Heart right ventricle (tissue), 16 donors: Measurements from ENCODE around the gene RBMX. TPM values are rescaled to one million over a fixed set of nuclear protein-coding genes. Genes with fewer than 3 reads are reported as not detected.
A peak's percentile ranks its signal among the peaks of the same experiment; 100 is the strongest.
"Not testable (repeated sequence)": the region's sequence is repeated elsewhere in the genome, so short reads cannot be mapped to it uniquely, and the experiment has no call there.

Experiments used
- ATAC-seq, 8 donors: fragments of 200-7000 bp; cut with Tn5 transposase; one replicate each; pipeline ENCODE4 v1.9.1; 2020; ENCODE audit warnings: mild to moderate bottlenecking in 8 of 8, moderate library complexity in 8 of 8, moderate number of reproducible peaks in 1 of 8
- DNase-seq, 2 donors: peaks; one replicate each; pipeline ENCODE4 v3.0.0-alpha.2; 2020
- H3K27ac ChIP-seq, 10 donors: fragments of 200-600 bp; sonication (generic) in 2 of 10; one replicate each; pipeline versions ENCODE4 v1.5.0 to v1.8.0; 2020 to 2022; ENCODE audit warnings: mild to moderate bottlenecking in 3 of 10
- H3K27me3 ChIP-seq, 7 donors: fragments of 200-600 bp; one replicate each; pipeline ENCODE4 v1.8.0; 2021 to 2022; ENCODE audit warnings: mild to moderate bottlenecking in 2 of 7
- H3K36me3 ChIP-seq, 9 donors: fragments of 200-600 bp; sonication (generic) in 1 of 9; one replicate each; pipeline versions ENCODE4 v1.5.0 to v1.8.0; 2020 to 2022; ENCODE audit warnings: mild to moderate bottlenecking in 2 of 9
- H3K4me1 ChIP-seq, 9 donors: fragments of 200-600 bp; sonication (generic) in 1 of 9; one replicate each; pipeline versions ENCODE4 v1.5.0 to v1.8.0; 2020 to 2022; ENCODE audit warnings: mild to moderate bottlenecking in 4 of 9
- H3K4me3 ChIP-seq, 10 donors: fragments of 200-600 bp; sonication (generic) in 2 of 10; one replicate each; pipeline versions ENCODE4 v1.5.0 to v1.8.0; 2020 to 2022; ENCODE audit warnings: mild to moderate bottlenecking in 7 of 10, moderate library complexity in 2 of 10
- H3K9me3 ChIP-seq, 11 donors: fragments of 200-600 bp in 10 of 11; sonication (generic) in 2 of 11; one replicate each; pipeline versions ENCODE4 v1.5.0 to v1.8.0; 2013 to 2022; ENCODE audit warnings: mild to moderate bottlenecking in 2 of 11, control low read depth in 1 of 11, moderate library complexity in 1 of 11
- WGBS, 2 donors: extraction: QIAGEN DNeasy Blood & Tissue Kit; methylation state at CpG; one replicate each; pipeline ENCODE4 v1.1.7; 2013; ENCODE audit warnings: inconsistent platforms in 1 of 2; 5-methylcytosine and 5-hydroxymethylcytosine counted together
- intact Hi-C, 10 donors: fragments of 100-400 bp; cut with DNase I; formaldehyde crosslinking; loops; one replicate each; pipeline versions ENCODE4 v1.11.1 to v1.14.2; 2022
- polyA plus RNA-seq, 2 donors: library from polyadenylated mRNA; stranded (reverse); fragments of 200-250 nt; gene quantifications; one replicate each; pipeline ENCODE4 v1.2.3, GENCODE V29; 2013
- total RNA-seq, 10 donors: library from RNA; stranded (reverse); fragmentation: NEBNext Ultra II Directional in 3 of 10; extraction: Animal tissue kit (Norgen Biotek cat#: 25700) in 3 of 10; gene quantifications; one replicate each; pipeline versions ENCODE4 v1.2.1 to v1.2.4, GENCODE V29; 2021 to 2023
- TF ChIP-seq, protein P1 (sequence below), 9 donors: fragments of 200-600 bp; sonication (generic) in 2 of 9; IDR thresholded peaks; one replicate each; pipeline versions ENCODE4 v1.5.0 to v1.8.0; 2021 to 2022; ENCODE audit warnings: antibody characterized with exemption in 9 of 9, mild to moderate bottlenecking in 5 of 9, moderate library complexity in 1 of 9
- donor health status: Arrhythmogenic right ventricular cardiomyopathy.
- donor health status: ischemic (EF 13 %, LVEDD 7.1; RV severe dilation, severe dysfunction).
- donor health status: healthy with polysubstance abuse.
- donor health status: DM: no; HTN: yes; CAD: no.
- donor health status: DM: no; HTN: no; CAD: no.
- donor health status: ischemic (EF 25% LVEDD 6.9; RV normal size, moderate dysfunction).
- donor health status: ischemic (EF 25% LVEDD 5.7; RV mildly dilated, moderate dysfunction).
- donor health status: healthy.
- donor health status: DM: yes; HTN: yes; CAD: no.
- donor health status: Ischemic cardiomyopathy.
- donor health status: ischemic (EF 35%, LVEDD 5.7; RV mildly dilated, moderate dysfunction).
- donor health status: nonischemic (EF 11% LVEDD 7.7; RV severe dilation, severe dysfunction).
- donor health status: DM: yes; HTN: yes; CAD: no.
- donor health status: PGD.
- donor health status: ischemic (EF 29% LVEDD 5.4; RV normal size, mild dysfunction).
- donor health status: nonischemic (EF 23%, LVEDD 6.1; RV moderate dilation, normal function).

RBMX gene
- total and polyA plus RNA-seq, 12 donors: 45.0 to 107 (median 89.6) TPM

DNA sequence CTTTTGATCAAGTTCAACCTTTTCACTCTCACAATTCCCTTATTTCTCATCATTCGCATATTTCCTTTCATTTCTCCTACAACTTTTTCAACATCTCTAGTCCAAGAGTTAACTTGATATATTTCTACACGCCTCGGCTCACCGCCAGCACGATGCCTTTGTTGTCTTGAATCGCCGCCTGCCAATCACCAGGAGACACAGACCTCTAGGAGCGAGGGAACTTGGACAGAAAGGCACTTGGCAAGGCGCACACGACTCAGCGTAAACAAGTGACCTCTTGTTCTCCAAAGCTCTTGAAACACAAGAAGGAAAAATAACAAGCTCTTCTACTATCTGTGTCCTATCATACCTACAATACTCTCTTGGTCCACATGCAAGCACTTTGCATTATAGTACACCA, 27.1 kb upstream of the RBMX start:
- no peaks in the 10 kb centered on the region for H3K27me3 ChIP-seq
- ATAC-seq (no peak), DNase-seq (peak in 1 of 2 donors; percentile 22)
- peaks cover 0 to 5% (median 0%) of the 10 kb centered on the region in 11 donors for H3K9me3 ChIP-seq
- 60 to 66% methylated on average over 11 of the region's 11 CpGs for WGBS, 2 donors
- H3K27ac ChIP-seq: no peak overlapping the region
- intact Hi-C loops: no loop called here
- H3K4me3 ChIP-seq: no peak overlapping the region
- H3K36me3 ChIP-seq: no peaks in the 10 kb centered on the region
- TF ChIP-seq, protein P1, sequence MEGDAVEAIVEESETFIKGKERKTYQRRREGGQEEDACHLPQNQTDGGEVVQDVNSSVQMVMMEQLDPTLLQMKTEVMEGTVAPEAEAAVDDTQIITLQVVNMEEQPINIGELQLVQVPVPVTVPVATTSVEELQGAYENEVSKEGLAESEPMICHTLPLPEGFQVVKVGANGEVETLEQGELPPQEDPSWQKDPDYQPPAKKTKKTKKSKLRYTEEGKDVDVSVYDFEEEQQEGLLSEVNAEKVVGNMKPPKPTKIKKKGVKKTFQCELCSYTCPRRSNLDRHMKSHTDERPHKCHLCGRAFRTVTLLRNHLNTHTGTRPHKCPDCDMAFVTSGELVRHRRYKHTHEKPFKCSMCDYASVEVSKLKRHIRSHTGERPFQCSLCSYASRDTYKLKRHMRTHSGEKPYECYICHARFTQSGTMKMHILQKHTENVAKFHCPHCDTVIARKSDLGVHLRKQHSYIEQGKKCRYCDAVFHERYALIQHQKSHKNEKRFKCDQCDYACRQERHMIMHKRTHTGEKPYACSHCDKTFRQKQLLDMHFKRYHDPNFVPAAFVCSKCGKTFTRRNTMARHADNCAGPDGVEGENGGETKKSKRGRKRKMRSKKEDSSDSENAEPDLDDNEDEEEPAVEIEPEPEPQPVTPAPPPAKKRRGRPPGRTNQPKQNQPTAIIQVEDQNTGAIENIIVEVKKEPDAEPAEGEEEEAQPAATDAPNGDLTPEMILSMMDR (IDR thresholded peaks at IDR 0.05): no peak
- H3K4me1 ChIP-seq: peaks cover 0 to 15% (median 0%) of the 10 kb centered on the region in 9 donors

DNA sequence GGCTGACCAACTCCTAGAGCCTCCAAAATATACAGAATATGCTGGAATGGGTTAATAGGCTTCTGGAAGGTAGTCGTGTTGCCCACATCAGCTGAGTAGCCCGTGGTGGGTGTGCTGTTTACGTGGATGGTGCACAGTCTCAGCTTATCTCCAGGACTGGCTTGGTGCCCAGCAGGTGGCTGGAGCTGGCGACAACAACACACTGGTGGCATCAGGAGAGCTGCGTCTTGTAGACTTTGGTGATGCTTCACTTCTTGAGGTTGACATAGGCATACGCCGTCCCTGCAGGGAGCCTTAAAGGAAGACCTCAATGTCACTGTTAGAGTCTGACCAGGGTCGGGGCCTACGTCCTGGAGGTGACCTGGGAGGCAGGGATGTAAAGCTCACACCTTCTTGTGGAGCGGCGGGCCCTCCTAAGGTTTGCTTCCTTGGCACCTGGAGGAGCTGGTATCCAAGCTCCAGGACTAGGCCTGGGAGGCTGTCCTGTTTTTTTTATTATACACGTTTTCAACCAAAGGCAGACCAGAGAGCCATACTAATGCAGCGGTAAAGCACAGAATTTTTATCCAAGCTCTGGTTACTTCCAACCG, 26.5 kb upstream of the RBMX start:
- ATAC-seq (no peak), DNase-seq (no peak)
- Histone ChIP-seq H3K9me3 (peaks cover 0 to 5% (median 0%) of the 10 kb centered on the region in 11 donors), H3K27me3 (no peaks in the 10 kb centered on the region), H3K27ac (no peak overlapping the region), H3K4me3 (no peak overlapping the region), H3K36me3 (no peaks in the 10 kb centered on the region), H3K4me1 (peaks cover 0 to 15% (median 0%) of the 10 kb centered on the region in 9 donors)
- TF ChIP-seq, protein P1 (IDR thresholded peaks at IDR 0.05): no peak
- WGBS, 2 donors: 68 to 81% methylated on average over 11 to 14 of the region's 14 CpGs
- intact Hi-C loops: no loop called here

GRCh38 chrX:136904067-136904466, 23.5 kb upstream of the RBMX start:
- ATAC-seq, H3K27ac ChIP-seq, intact Hi-C loops, H3K4me3 ChIP-seq, H3K36me3 ChIP-seq, DNase-seq, H3K9me3 ChIP-seq, H3K27me3 ChIP-seq, H3K4me1 ChIP-seq: not testable (repeated sequence)
- 69 to 96% methylated on average over 4 of the region's 4 CpGs for WGBS, 2 donors

- ATAC-seq, H3K9me3 ChIP-seq, H3K27ac ChIP-seq, H3K4me3 ChIP-seq, H3K36me3 ChIP-seq, H3K4me1 ChIP-seq, H3K27me3 ChIP-seq, intact Hi-C loops, DNase-seq: not testable (repeated sequence)
- WGBS, 2 donors: 87 to 98% methylated on average over 9 to 10 of the region's 10 CpGs
Observed at GRCh38 chrX:136900071-136900470, 19.5 kb upstream of the RBMX start.

DNA sequence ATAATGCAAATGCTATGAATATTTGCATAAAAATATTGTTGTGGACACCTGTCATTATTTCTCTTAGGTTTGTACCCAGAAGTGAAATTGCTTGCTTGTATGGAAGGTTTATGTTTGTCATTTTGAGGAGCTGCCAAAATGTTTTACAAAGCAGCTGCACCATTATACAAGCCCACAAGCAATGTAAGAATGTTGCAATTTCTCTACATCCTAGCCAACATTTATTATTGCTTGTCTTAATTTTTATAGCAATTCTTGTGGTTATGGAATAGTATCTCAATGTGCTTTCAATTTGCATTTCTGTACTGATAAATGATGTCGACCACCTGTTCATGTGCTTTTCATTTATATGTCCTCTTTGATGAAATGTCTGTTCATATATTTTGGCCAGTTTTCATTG, 18.7 kb upstream of the RBMX start:
- intact Hi-C loops: no loop called here
- TF ChIP-seq, protein P1 (IDR thresholded peaks at IDR 0.05): no peak

DNA sequence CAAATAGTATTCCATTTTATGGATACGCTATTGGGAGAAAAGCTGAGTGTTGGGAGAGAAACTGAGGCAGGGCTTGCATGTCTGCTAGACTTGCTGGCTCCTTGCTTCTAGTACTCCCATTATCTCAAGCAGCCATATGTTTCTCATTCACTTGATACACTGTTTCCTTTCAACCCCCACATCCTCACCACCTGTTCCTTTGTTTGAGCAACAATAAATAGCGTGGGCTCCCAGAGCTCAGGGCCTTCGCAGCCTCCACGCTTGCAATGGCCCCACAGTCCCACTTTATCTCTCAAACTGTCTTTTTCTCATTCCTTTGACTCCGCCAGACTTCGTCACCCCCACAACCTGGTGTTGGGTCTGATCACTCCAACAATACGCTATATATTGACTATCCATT, 18.2 kb upstream of the RBMX start:
- ATAC-seq, intact Hi-C loops, H3K9me3 ChIP-seq, H3K36me3 ChIP-seq, DNase-seq, H3K4me3 ChIP-seq, H3K27me3 ChIP-seq, H3K4me1 ChIP-seq, H3K27ac ChIP-seq: not testable (repeated sequence)
- WGBS, 2 donors: 77 to 79% methylated on average over 7 of the region's 7 CpGs

More for the DNA sequence above, 18.7 kb upstream of the RBMX start:
- Histone ChIP-seq H3K4me3 (no peak overlapping the region), H3K36me3 (no peaks in the 10 kb centered on the region), H3K9me3 (no peaks in the 10 kb centered on the region), H3K27ac (no peak overlapping the region), H3K4me1 (no peaks in the 10 kb centered on the region), H3K27me3 (no peaks in the 10 kb centered on the region)
- ATAC-seq (no peak), DNase-seq (no peak)
- 70 to 78% methylated on average over 1 of the region's 1 CpG for WGBS, 2 donors
